GM18499 (cell line): Measurements from ENCODE around the gene ELANE.
"Not testable (repeated sequence)": the region's sequence is repeated elsewhere in the genome, so short reads cannot be mapped to it uniquely, and the experiment has no call there.

Experiments used
- ATAC-seq: cut with Tn5 transposase; IDR thresholded peaks from one replicate; pipeline ENCODE4 v1.9.1; 2021; ENCODE audit warnings: moderate number of reproducible peaks; ENCODE audit not compliant: insufficient read depth, unreplicated experiment

The ELANE gene

GRCh38 chr19:875265-875879, 23.3 kb downstream of the ELANE start:
- ATAC-seq: no peak

- ATAC-seq: no peak
These were observed 24.0 kb downstream of the ELANE start for GRCh38 chr19:876089-876488.

GRCh38 chr19:876780-877314, 24.7 kb downstream of the ELANE start:
- no peak for ATAC-seq

- not testable (repeated sequence) for ATAC-seq
These were observed 26.0 kb downstream of the ELANE start for GRCh38 chr19:877992-878660.

GRCh38 chr19:878751-879561, 26.9 kb downstream of the ELANE start:
- not testable (repeated sequence) for ATAC-seq

GRCh38 chr19:879711-880438, 27.8 kb downstream of the ELANE start:
- ATAC-seq: no peak

- ATAC-seq: no peak
These were observed 29.4 kb downstream of the ELANE start for GRCh38 chr19:881385-882071.

- ATAC-seq: no peak
These were observed 30.9 kb downstream of the ELANE start for GRCh38 chr19:882871-883497.

GRCh38 chr19:883661-884211, 31.6 kb downstream of the ELANE start:
- no peak for ATAC-seq

- no peak for ATAC-seq
These were observed 32.5 kb downstream of the ELANE start for GRCh38 chr19:884420-885211.

GRCh38 chr19:885536-886224, 33.6 kb downstream of the ELANE start:
- ATAC-seq: no peak

- ATAC-seq: no peak
These were observed 35.0 kb downstream of the ELANE start for GRCh38 chr19:887072-887471.

GRCh38 chr19:887599-887998, 35.5 kb downstream of the ELANE start:
- no peak for ATAC-seq

GRCh38 chr19:888581-889385, 36.7 kb downstream of the ELANE start:
- ATAC-seq: no peak

GRCh38 chr19:889662-890295, 37.7 kb downstream of the ELANE start:
- no peak for ATAC-seq

GRCh38 chr19:890831-891230, 38.7 kb downstream of the ELANE start:
- ATAC-seq: no peak
